HTR-8/SVneo (cell line): ENCODE measurements around the gene METTL27.
A peak's percentile ranks its signal among the peaks of the same experiment; 100 is the strongest.
"Not testable (repeated sequence)": the region's sequence is repeated elsewhere in the genome, so short reads cannot be mapped to it uniquely, and the experiment has no call there.

Experiments used
- DNase-seq: peaks from one replicate; pipeline ENCODE4 v3.0.0; 2011; ENCODE audit warnings: low spot score, mixed read lengths; ENCODE audit not compliant: insufficient read length
- FAIRE-seq: peaks from 2 replicates; lab custom pipeline; 2011; peaks lifted over from hg19 to GRCh38; lab: Jason Lieb, UNC

Gene METTL27

GRCh38 chr7:73839743-73840714 is 2.3 kb downstream of the METTL27 start:
- FAIRE-seq (no peak), DNase-seq (no peak)

- no peak for DNase-seq
- FAIRE-seq: no peak
These were observed 3.0 kb downstream of the METTL27 start for GRCh38 chr7:73839290-73839689.

GRCh38 chr7:73838642-73839041 is 3.7 kb downstream of the METTL27 start:
- FAIRE-seq: no peak

GRCh38 chr7:73837167-73837566 is 5.1 kb downstream of the METTL27 start:
- FAIRE-seq, DNase-seq: not testable (repeated sequence)

More at GRCh38 chr7:73838642-73839041, 3.7 kb downstream of the METTL27 start:
- no peak for DNase-seq

GRCh38 chr7:73834626-73835191 is 7.6 kb downstream of the METTL27 start:
- FAIRE-seq: no peak

GRCh38 chr7:73833251-73833919 is 8.9 kb downstream of the METTL27 start:
- DNase-seq: no peak
- FAIRE-seq: no peak

More at GRCh38 chr7:73834626-73835191, 7.6 kb downstream of the METTL27 start:
- no peak for DNase-seq

GRCh38 chr7:73832806-73833205 is 9.5 kb downstream of the METTL27 start:
- no peak for DNase-seq
- no peak for FAIRE-seq

GRCh38 chr7:73831834-73832651 is 10.3 kb downstream of the METTL27 start:
- DNase-seq (no peak), FAIRE-seq (no peak)

- DNase-seq (no peak), FAIRE-seq (no peak)
These were observed 10.8 kb downstream of the METTL27 start for GRCh38 chr7:73831584-73831833.

- FAIRE-seq (no peak), DNase-seq (no peak)
These were observed 11.4 kb downstream of the METTL27 start, which contains the start of gene CLDN4 for GRCh38 chr7:73830681-73831583. Gene CLDN4 (plus strand): TSS chr7:73830996. CDS start chr7:73831202, 206 bp downstream.

- no peak for FAIRE-seq
These were observed 12.2 kb downstream of the METTL27 start for GRCh38 chr7:73829921-73830680.

GRCh38 chr7:73829505-73829904 is 12.8 kb downstream of the METTL27 start:
- DNase-seq: no peak
- FAIRE-seq: no peak

More at GRCh38 chr7:73829921-73830680, 12.2 kb downstream of the METTL27 start:
- no peak for DNase-seq

GRCh38 chr7:73828972-73829371 is 13.3 kb downstream of the METTL27 start:
- no peak for DNase-seq
- no peak for FAIRE-seq

GRCh38 chr7:73828107-73828803 is 14.1 kb downstream of the METTL27 start:
- DNase-seq (peak; percentile 69), FAIRE-seq (no peak)

- FAIRE-seq (no peak), DNase-seq (no peak)
These were observed 14.7 kb downstream of the METTL27 start for GRCh38 chr7:73827567-73828106.

- DNase-seq: no peak
- FAIRE-seq: no peak
These were observed 17.3 kb downstream of the METTL27 start for GRCh38 chr7:73824986-73825385.

- DNase-seq (no peak), FAIRE-seq (no peak)
These were observed 18.3 kb downstream of the METTL27 start for GRCh38 chr7:73823873-73824592.
